Skeletal muscle cell (primary cell): ENCODE measurements around the gene UBA3.

Source experiments
- DNase-seq: peaks from one replicate; pipeline ENCODE4 v3.0.0-alpha.2; 2010; ENCODE audit warnings: low read depth
- H3K4me3 ChIP-seq: 2 replicates; pipeline ENCODE4 v1.5.1; 2011; ENCODE audit warnings: low read depth, mild to moderate bottlenecking, control low read depth, low read length, moderate library complexity

UBA3 gene

GRCh38 chr3:69081583-69082262, 1.6 kb upstream of the UBA3 start:
- DNase-seq: no peak
- no peak overlapping the region for H3K4me3 ChIP-seq

GRCh38 chr3:69079269-69080159, 651 bp downstream of the UBA3 start:
- H3K4me3 ChIP-seq: peak overlapping the region; percentile 79
- no peak for DNase-seq

GRCh38 chr3:69072928-69073327, 7.2 kb downstream of the UBA3 start:
- no peak overlapping the region for H3K4me3 ChIP-seq
- no peak for DNase-seq

GRCh38 chr3:69066121-69066520, 14.0 kb downstream of the UBA3 start:
- no peak for DNase-seq
- no peak overlapping the region for H3K4me3 ChIP-seq

GRCh38 chr3:69065318-69065964, 14.7 kb downstream of the UBA3 start:
- H3K4me3 ChIP-seq: no peak overlapping the region
- DNase-seq: no peak

GRCh38 chr3:69063636-69064035, 16.5 kb downstream of the UBA3 start:
- DNase-seq: no peak
- no peak overlapping the region for H3K4me3 ChIP-seq

- H3K4me3 ChIP-seq: no peak overlapping the region
- DNase-seq: no peak
Observed at GRCh38 chr3:69059688-69060087, 20.5 kb downstream of the UBA3 start.

GRCh38 chr3:69058947-69059224, 21.3 kb downstream of the UBA3 start:
- no peak overlapping the region for H3K4me3 ChIP-seq
- no peak for DNase-seq

- no peak for DNase-seq
- H3K4me3 ChIP-seq: no peak overlapping the region
Observed at GRCh38 chr3:69058180-69058946, 21.8 kb downstream of the UBA3 start.

GRCh38 chr3:69052472-69052898, 27.7 kb downstream of the UBA3 start:
- H3K4me3 ChIP-seq: peak overlapping the region; percentile 87
- DNase-seq: no peak

- peak; percentile 97 for DNase-seq
Observed at GRCh38 chr3:69051756-69052471, 28.3 kb downstream of the UBA3 start, which contains the start of gene TMF1. TMF1 (minus strand) TSS chr3:69052333; CDS start chr3:69052086, 247 bp downstream.

GRCh38 chr3:69048990-69049389, 31.2 kb downstream of the UBA3 start:
- no peak overlapping the region for H3K4me3 ChIP-seq
- DNase-seq: no peak

More at GRCh38 chr3:69051756-69052471, 28.3 kb downstream of the UBA3 start, which contains the start of gene TMF1:
- peak within 1 kb of the TSS; percentile 87 for H3K4me3 ChIP-seq

- H3K4me3 ChIP-seq: no peak overlapping the region
- no peak for DNase-seq
Observed at GRCh38 chr3:69044608-69045007, 35.6 kb downstream of the UBA3 start.

- no peak overlapping the region for H3K4me3 ChIP-seq
- peak; percentile 65 for DNase-seq
Observed at GRCh38 chr3:69033470-69033869, 46.7 kb downstream of the UBA3 start.

- no peak overlapping the region for H3K4me3 ChIP-seq
Observed at GRCh38 chr3:69032737-69033136, 47.4 kb downstream of the UBA3 start.

GRCh38 chr3:69032142-69032541, 48.0 kb downstream of the UBA3 start:
- no peak for DNase-seq
- H3K4me3 ChIP-seq: no peak overlapping the region

More at GRCh38 chr3:69032737-69033136, 47.4 kb downstream of the UBA3 start:
- no peak for DNase-seq

GRCh38 chr3:69031635-69032034, 48.5 kb downstream of the UBA3 start:
- no peak for DNase-seq
- no peak overlapping the region for H3K4me3 ChIP-seq

GRCh38 chr3:69020857-69021256, 59.3 kb downstream of the UBA3 start:
- no peak overlapping the region for H3K4me3 ChIP-seq
- DNase-seq: no peak

GRCh38 chr3:69020424-69020823, 59.7 kb downstream of the UBA3 start:
- H3K4me3 ChIP-seq: no peak overlapping the region
- no peak for DNase-seq
